GM12878 (cell line): ENCODE measurements around the gene METTL21C. TPM values are rescaled to one million over a fixed set of nuclear protein-coding genes. Genes with fewer than 3 reads are reported as not detected.

Source experiments
- ATAC-seq: fragments of 200-7000 bp; cut with Tn5 transposase; 3 replicates; pipeline ENCODE4 v1.9.1; 2020; ENCODE audit warnings: mild to moderate bottlenecking, moderate library complexity
- BruUV-seq: library from RNA; stranded (reverse); fragments of 400-500 nt; replicated peaks from 2 replicates; lab custom pipeline; 2021; lab: Mats Ljungman, UMichigan
- CTCF ChIA-PET: fragments of 300-600 bp; sonication (Branson Sonifier 250); formaldehyde crosslinking; extraction: SDS; loops from one replicate; lab custom pipeline; 2021; ENCODE audit warnings: inconsistent platforms; lab: Yijun Ruan, JAX
- POLR2A ChIA-PET: fragments of 350-600 bp; formaldehyde crosslinking; extraction: SDS; loops from one replicate; lab custom pipeline; 2021; ENCODE audit warnings: inconsistent platforms; lab: Charles Lee
- RAD21 ChIA-PET: fragments of 300-600 bp; sonication (Branson Sonifier 250); formaldehyde crosslinking; loops from one replicate; lab custom pipeline; 2023; ENCODE audit warnings: antibody characterized with exemption; ENCODE audit not compliant: unreplicated experiment; lab: Charles Lee
- SMC1A ChIA-PET: fragments of 300-600 bp; sonication (Branson Sonifier 250); formaldehyde crosslinking; loops from one replicate; lab custom pipeline; 2023; ENCODE audit not compliant: unreplicated experiment, uncharacterized antibody; lab: Charles Lee
- DNase-seq: peaks from one replicate; pipeline ENCODE4 v3.0.0-alpha.2; 2011; ENCODE audit warnings: low read depth, low spot score
- FAIRE-seq: peaks from 3 replicates; lab custom pipeline; 2011; peaks lifted over from hg19 to GRCh38; lab: Jason Lieb, UNC
- H2AFZ ChIP-seq: 2 replicates; pipeline ENCODE4 v1.6.0; 2011; ENCODE audit warnings: low read depth, low read length, control low read depth; ENCODE audit not compliant: control insufficient read depth
- H3K27ac ChIP-seq: 2 replicates; pipeline ENCODE4 v1.5.1; 2011; ENCODE audit warnings: control low read depth; ENCODE audit not compliant: control insufficient read depth, insufficient read depth
- H3K27me3 ChIP-seq, 2 experiments: replicated peaks in 1 of 2; 2 replicates each; pipeline versions ENCODE4 v1.6.0 to v1.6.1; 2011; ENCODE audit warnings: low read length in 1 of 2; ENCODE audit not compliant: control insufficient read depth in 2 of 2, insufficient read depth in 2 of 2
- H3K36me3 ChIP-seq, 2 experiments: 2 replicates each; pipeline ENCODE4 v1.5.1; 2011; ENCODE audit warnings: low read length in 1 of 2; ENCODE audit not compliant: control insufficient read depth in 2 of 2, insufficient read depth in 2 of 2
- H3K4me1 ChIP-seq: 2 replicates; pipeline ENCODE4 v1.6.1; 2011; ENCODE audit warnings: mild to moderate bottlenecking, low read length, moderate library complexity, mixed read lengths; ENCODE audit not compliant: control insufficient read depth, insufficient read depth
- H3K4me2 ChIP-seq: 2 replicates; pipeline ENCODE4 v1.6.0; 2011; ENCODE audit warnings: control low read depth; ENCODE audit not compliant: control insufficient read depth, insufficient read depth
- H3K4me3 ChIP-seq: fragments of 200-600 bp; sonication (generic); 2 replicates; pipeline ENCODE4 v1.5.1; 2016
- H3K79me2 ChIP-seq: 2 replicates; pipeline ENCODE4 v1.6.0; 2011; ENCODE audit warnings: low read length; ENCODE audit not compliant: control insufficient read depth, insufficient read depth
- H3K9ac ChIP-seq: 2 replicates; pipeline ENCODE4 v1.8.0; 2011; ENCODE audit warnings: low read length, control low read depth, mixed read lengths; ENCODE audit not compliant: control insufficient read depth, insufficient read depth
- H3K9me3 ChIP-seq: replicated peaks from 3 replicates; pipeline ENCODE4 v1.5.1; 2011; ENCODE audit warnings: mild to moderate bottlenecking, low read length; ENCODE audit not compliant: control insufficient read depth, insufficient read depth
- H4K20me1 ChIP-seq: 2 replicates; pipeline ENCODE4 v1.6.0; 2011; ENCODE audit not compliant: control insufficient read depth, insufficient read depth
- BCLAF1 ChIP-seq: fragments of 450-650 bp; IDR thresholded peaks from 2 replicates; pipeline ENCODE4 v1.6.1; 2017; ENCODE audit warnings: antibody characterized with exemption, mild to moderate bottlenecking, moderate library complexity
- CEBPB ChIP-seq, 2 experiments: fragments of 150-350 bp in 1 of 2; IDR thresholded peaks; 2 replicates each; pipeline ENCODE4 v1.6.1; 2012 to 2014; ENCODE audit warnings: low read depth in 2 of 2, low read length in 2 of 2, borderline replicate concordance in 1 of 2, inconsistent platforms in 1 of 2
- CHD2 ChIP-seq: IDR thresholded peaks from 2 replicates; pipeline ENCODE4 v1.6.1; 2011; ENCODE audit warnings: low read depth, low read length, improper control_type of control experiment, borderline replicate concordance
- CREB1 ChIP-seq: IDR thresholded peaks from 2 replicates; pipeline ENCODE4 v1.6.1; 2012; ENCODE audit warnings: low read depth, mild to moderate bottlenecking, inconsistent platforms
- E2F4 ChIP-seq: IDR thresholded peaks from 2 replicates; pipeline ENCODE4 v1.6.1; 2012; ENCODE audit warnings: low read depth, low read length, improper control_type of control experiment
- JUNB ChIP-seq: IDR thresholded peaks from 2 replicates; pipeline ENCODE4 v1.6.1; 2016; ENCODE audit warnings: antibody characterized with exemption, mild to moderate bottlenecking
- LARP7 ChIP-seq: fragments of 450-650 bp; IDR thresholded peaks from 2 replicates; pipeline ENCODE4 v1.6.1; 2017; ENCODE audit warnings: mild to moderate bottlenecking
- RAD51 ChIP-seq: fragments of 450-650 bp; IDR thresholded peaks from 2 replicates; pipeline ENCODE4 v1.6.1; 2016; ENCODE audit warnings: moderate library complexity, mild to moderate bottlenecking, inconsistent platforms
- SMC3 ChIP-seq: IDR thresholded peaks from 2 replicates; pipeline ENCODE4 v1.6.1; 2011; ENCODE audit warnings: low read length, improper control_type of control experiment, borderline replicate concordance
- STAT3 ChIP-seq: IDR thresholded peaks from 2 replicates; pipeline ENCODE4 v1.6.1; 2011; ENCODE audit warnings: low read depth, low read length, improper control_type of control experiment
- ZNF384 ChIP-seq: IDR thresholded peaks from 2 replicates; pipeline ENCODE4 v1.6.1; 2012; ENCODE audit warnings: low read depth, mild to moderate bottlenecking, low read length, improper control_type of control experiment, borderline replicate concordance
- ZNF687 ChIP-seq: fragments of 450-650 bp; IDR thresholded peaks from 2 replicates; pipeline ENCODE4 v1.6.1; 2017; ENCODE audit warnings: mild to moderate bottlenecking, moderate library complexity
- WGBS: methylation state at CpG from one replicate; pipeline ENCODE4 v1.1.6; 2016; ENCODE audit warnings: low lambda C conversion rate; ENCODE audit not compliant: insufficient replicate concordance, insufficient coverage; ENCODE audit errors: missing lambda C conversion rate; 5-methylcytosine and 5-hydroxymethylcytosine counted together
- in situ Hi-C: fragments of 300-500 bp; cut with MboI; formaldehyde crosslinking; loops from 9 replicates; pipeline ENCODE4 v1.14.3; 2018; ENCODE audit warnings: mixed read lengths
- intact Hi-C: fragments of 100-400 bp; cut with micrococcal nuclease; formaldehyde crosslinking; loops from one replicate; pipeline ENCODE4 v1.14.2; 2022; ENCODE audit not compliant: unreplicated experiment
- polyA plus RNA-seq, 11 experiments: library from polyadenylated mRNA; depleted of rRNA in 4 of 11; unstranded in 6 of 11; stranded (reverse) in 5 of 11; fragments of >200 nt; fragmentation: Nextera tagmentation in 4 of 11; fragmentation: Illumina TruSeq in 1 of 11; extraction: Ambion mirVana in 4 of 11; extraction: Trizol in 1 of 11; gene quantifications; 1 replicate in 1 of 11; 2 replicates in 10 of 11; pipeline versions ENCODE4 v1.2.1 to v1.2.3, GENCODE V29; 2011 to 2016; ENCODE audit warnings: inconsistent platforms in 2 of 11, missing spikeins in 2 of 11, low read depth in 1 of 11
- total RNA-seq, 4 experiments: library from RNA; depleted of rRNA in 3 of 4; stranded (reverse); fragments of >200 nt in 3 of 4; fragmentation: Illumina TruSeq in 1 of 4; extraction: Trizol in 1 of 4; gene quantifications; 2 replicates each; pipeline versions ENCODE4 v1.2.1 to v1.2.3, GENCODE V29; 2013 to 2021

METTL21C gene
- total and polyA plus RNA-seq, 10 of the 15 experiments (the other 5 are each of a cell fraction or from before 2014, with no cell fraction given): 0.13 TPM; not detected in 9

DNA sequence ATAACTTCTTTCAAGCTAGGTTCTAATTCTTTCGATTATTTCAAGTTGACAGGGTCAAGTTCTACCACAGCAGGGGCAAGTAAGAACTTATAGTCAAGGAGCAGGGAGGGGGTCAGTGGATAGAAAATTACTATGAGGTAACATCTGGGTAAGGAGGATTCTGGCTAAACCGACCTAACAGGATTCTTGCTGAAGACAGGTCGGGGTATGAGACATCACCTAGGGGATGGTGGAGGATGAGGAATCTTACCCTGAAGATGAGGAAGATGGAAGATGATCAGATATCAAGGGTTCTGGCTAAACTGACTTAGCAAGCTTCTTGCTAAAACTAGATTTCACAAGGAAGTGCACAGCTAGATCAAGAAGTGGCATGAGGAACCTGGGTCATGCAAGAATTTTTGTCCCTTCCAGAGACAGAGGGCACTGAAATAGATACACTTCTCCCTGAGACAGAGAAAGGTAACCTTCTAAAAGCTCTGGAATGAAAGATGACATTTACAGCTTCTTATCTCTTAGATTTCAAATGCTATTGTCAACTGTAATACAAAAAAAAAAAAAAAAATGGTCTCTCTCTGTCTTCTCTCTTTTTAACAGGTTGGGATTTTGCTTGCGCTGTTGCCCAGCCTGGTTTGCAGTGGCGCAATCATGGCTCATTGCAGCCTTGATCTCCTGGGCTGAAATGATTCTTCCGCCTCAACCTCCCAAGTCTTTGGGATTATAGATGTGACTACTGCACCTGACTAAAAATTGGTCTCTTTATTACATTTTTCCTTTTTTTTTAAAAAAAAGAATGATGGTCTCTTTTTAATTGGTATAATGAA is 9.6 kb upstream of the METTL21C start:
- CTCF ChIA-PET: interaction anchor here (0.6 kb wide), 1 partner anchor 123 kb away, joined by 3 read pairs; no protein-coding TSS in a partner anchor
- Histone ChIP-seq H3K27me3 (no peaks in the 10 kb centered on the region), H3K9ac (no peak overlapping the region), H3K36me3 (no peaks in the 10 kb centered on the region)
- TF ChIP-seq JUNB (no peak), CREB1 (no peak), LARP7 (no peak), RAD51 (no peak), BCLAF1 (no peak), CEBPB (IDR thresholded peaks at IDR 0.05; ENCODE audit: borderline replicate concordance in 1 of 2, low read depth in 2 of 2, low read length in 2 of 2) (no peak), STAT3 (no peak), CHD2 (no peak), SMC3 (no peak), ZNF384 (no peak), E2F4 (no peak), ZNF687 (no peak)
- TF ChIP-seq, all 136 proteins: peak for 0
- WGBS: 36% methylated on average over 6 of the region's 6 CpGs
- ChIA-PET SMC1A (interaction anchor here (1.2 kb wide), 1 partner anchor 14 kb away, joined by 3 read pairs; no protein-coding TSS in a partner anchor), RAD21 (no interaction called here), POLR2A (interaction anchor here (0.5 kb wide), 1 partner anchor 44 kb away, joined by 5 read pairs; no protein-coding TSS in a partner anchor)
- no peak overlapping the region for H2AFZ ChIP-seq
- no peaks in the 10 kb centered on the region for H3K79me2 ChIP-seq
- no TSS peak for BruUV-seq
- no peaks in the 10 kb centered on the region for H3K4me1 ChIP-seq
- in situ Hi-C loops (no loop called here), intact Hi-C loops (no loop called here)
- no peak for DNase-seq
- H3K9me3 ChIP-seq: no peaks in the 10 kb centered on the region
- no peak overlapping the region for H3K4me2 ChIP-seq
- no peak for FAIRE-seq
- H3K27ac ChIP-seq: no peak overlapping the region
- no peak for ATAC-seq
- H3K4me3 ChIP-seq: no peak overlapping the region
- H4K20me1 ChIP-seq: no peaks in the 10 kb centered on the region
